Fibroblast of lung (primary cell): ENCODE measurements around the gene TNS1.

Experiments used
- CTCF ChIP-seq, 2 donors: IDR thresholded peaks in 1 of 2; conservative IDR thresholded peaks in 1 of 2; 1 replicate in 1 of 2; 2 replicates in 1 of 2; pipeline ENCODE4 v1.5.1; 2011 to 2012; ENCODE audit warnings: low read length in 2 of 2, control low read depth in 1 of 2, inconsistent platforms in 1 of 2, low read depth in 1 of 2, mild to moderate bottlenecking in 1 of 2
- EZH2 ChIP-seq: IDR thresholded peaks from 2 replicates; pipeline ENCODE4 v1.5.1; 2012; ENCODE audit warnings: low read length, control low read depth, mild to moderate bottlenecking; ENCODE audit errors: missing control alignments

- TF ChIP-seq CTCF (conservative IDR thresholded peaks at IDR 0.05 in 1 of 2, IDR thresholded peaks at IDR 0.05 in 1 of 2; ENCODE audit: low read depth in 1 of 2, low read length in 2 of 2) (no peak), EZH2 (no peak)
These were observed 65.8 kb downstream of the TNS1 start for GRCh38 chr2:217936952-217937351.
